MCF 10A (cell line): Measurements from ENCODE around the gene IFITM5. TPM values are rescaled to one million over a fixed set of nuclear protein-coding genes. Genes with fewer than 3 reads are reported as not detected.

Source experiments
- Bru-seq: library from RNA; stranded (reverse); fragments of 400-500 nt; gene quantifications from one replicate; lab custom pipeline; 2021; lab: Mats Ljungman, UMichigan
- BruChase-seq, 2 experiments: library from RNA; stranded (reverse); fragments of 400-500 nt; gene quantifications; one replicate each; lab custom pipeline; 2021; lab: Mats Ljungman, UMichigan
- BruUV-seq: library from RNA; stranded (reverse); fragments of 400-500 nt; replicated peaks from 2 replicates; lab custom pipeline; 2021; lab: Mats Ljungman, UMichigan
- CTCF ChIA-PET: fragments of 300-600 bp; sonication (Branson Sonifier 250); formaldehyde crosslinking; extraction: SDS; loops from one replicate; lab custom pipeline; 2021; ENCODE audit warnings: antibody characterized with exemption, inconsistent platforms; lab: Yijun Ruan, JAX
- POLR2A ChIA-PET: fragments of 300-600, 350-650 bp; sonication (Branson Sonifier 250); formaldehyde crosslinking; extraction: SDS; loops from one replicate; lab custom pipeline; 2020; ENCODE audit warnings: antibody characterized with exemption, inconsistent platforms; lab: Yijun Ruan, JAX
- DNase-seq: peaks from one replicate; pipeline ENCODE4 v3.0.0-alpha.2; 2018; ENCODE audit not compliant: unreplicated experiment
- H3K27ac Mint-ChIP-seq: one replicate; pipeline ENCODE4 v1.8.0; 2022; ENCODE audit warnings: mild to moderate bottlenecking, low read depth, mixed read lengths; ENCODE audit not compliant: unreplicated experiment
- H3K27me3 Mint-ChIP-seq: one replicate; pipeline ENCODE4 v1.8.0; 2022; ENCODE audit warnings: mixed read lengths; ENCODE audit not compliant: insufficient read depth, unreplicated experiment
- H3K36me3 Mint-ChIP-seq: one replicate; pipeline ENCODE4 v1.8.0; 2022; ENCODE audit warnings: mild to moderate bottlenecking, moderate library complexity, mixed read lengths; ENCODE audit not compliant: insufficient read depth, unreplicated experiment
- H3K4me1 Mint-ChIP-seq: one replicate; pipeline ENCODE4 v1.8.0; 2022; ENCODE audit warnings: mixed read lengths; ENCODE audit not compliant: insufficient read depth, unreplicated experiment
- H3K4me3 Mint-ChIP-seq: one replicate; pipeline ENCODE4 v1.8.0; 2022; ENCODE audit warnings: mild to moderate bottlenecking, moderate library complexity, mixed read lengths; ENCODE audit not compliant: unreplicated experiment
- H3K9me3 Mint-ChIP-seq: one replicate; pipeline ENCODE4 v1.8.0; 2022; ENCODE audit warnings: mixed read lengths; ENCODE audit not compliant: unreplicated experiment
- intact Hi-C: fragments of 100-400 bp; cut with micrococcal nuclease; formaldehyde crosslinking; loops from 2 replicates; pipeline ENCODE4 v1.14.1; 2022
- long read RNA-seq: library from polyadenylated mRNA; stranded (forward); transcript quantifications from one replicate; pipeline ENCODE4 v2.0.0, GENCODE V29; 2022
- total RNA-seq: library from RNA; stranded (reverse); gene quantifications from 2 replicates; pipeline ENCODE4 v1.2.3, GENCODE V29; 2022
- TF ChIP-seq, protein P1 (sequence below): fragments of 200-600 bp; IDR thresholded peaks from one replicate; pipeline ENCODE4 v1.8.0; 2022; ENCODE audit warnings: antibody characterized with exemption, mild to moderate bottlenecking; ENCODE audit not compliant: unreplicated experiment

Gene IFITM5
- total RNA-seq (not detected in 2 replicates), Bru-seq, nascent RNA (not detected), BruChase-seq, experiment 1, labeled RNA remaining after a 6-hour chase (not detected), BruChase-seq, experiment 2, labeled RNA remaining after a 2-hour chase (not detected)
- long read RNA-seq: 0 reads

DNA sequence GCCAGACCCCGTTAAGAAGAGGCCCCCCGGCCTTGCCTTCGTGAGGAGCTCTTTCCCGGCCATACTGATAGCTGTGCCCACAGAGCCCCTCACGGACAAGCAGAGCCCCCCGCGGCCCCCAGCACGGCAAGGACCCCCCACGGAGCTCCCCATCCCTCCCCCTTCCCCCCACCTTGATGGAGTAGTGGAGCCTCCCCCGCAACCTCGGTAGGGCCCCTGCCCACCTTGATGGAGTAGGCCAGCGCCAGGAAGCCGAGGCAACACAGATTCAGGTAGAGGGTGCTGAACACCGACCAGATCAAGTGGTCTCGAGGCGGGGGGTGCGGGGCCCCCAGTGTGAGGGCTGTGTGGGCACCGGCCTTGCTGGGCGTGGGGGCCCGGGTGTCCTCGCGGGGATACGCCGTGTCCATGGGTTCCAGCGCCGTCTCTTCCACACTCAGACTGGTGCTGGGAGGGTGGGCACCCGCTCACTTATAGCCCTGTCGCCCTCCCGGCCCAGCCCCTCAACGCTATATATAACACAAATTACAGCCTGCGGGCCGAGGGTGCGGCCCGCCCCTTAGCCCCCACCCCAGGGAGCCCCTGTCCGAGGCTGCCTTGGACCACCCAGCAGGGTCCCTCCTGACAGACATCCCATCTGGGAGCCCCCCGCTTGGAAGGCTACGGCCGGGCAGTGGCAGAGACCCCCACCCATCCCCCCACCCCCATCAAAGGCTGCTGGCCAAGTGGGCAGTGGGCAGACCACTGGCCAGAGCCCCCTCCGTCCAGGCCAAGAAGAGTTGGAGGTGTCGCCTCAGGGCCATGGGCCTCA, at the start of gene IFITM5:
Gene IFITM5 (minus strand): TSS at position 446 of the 811 bp plus-strand sequence. CDS start 36 bp downstream, at position 410.
- no TSS peak for BruUV-seq
- H3K36me3 Mint-ChIP-seq: no peaks in the 10 kb centered on the region
- ChIA-PET POLR2A (interaction anchor here (1.0 kb wide), 1 partner anchor 84 kb away, joined by 3 read pairs; no protein-coding TSS in a partner anchor), CTCF (interaction anchor here (0.6 kb wide), 1 partner anchor 10 kb away, joined by 3 read pairs; no protein-coding TSS in a partner anchor)
- TF ChIP-seq, protein P1, sequence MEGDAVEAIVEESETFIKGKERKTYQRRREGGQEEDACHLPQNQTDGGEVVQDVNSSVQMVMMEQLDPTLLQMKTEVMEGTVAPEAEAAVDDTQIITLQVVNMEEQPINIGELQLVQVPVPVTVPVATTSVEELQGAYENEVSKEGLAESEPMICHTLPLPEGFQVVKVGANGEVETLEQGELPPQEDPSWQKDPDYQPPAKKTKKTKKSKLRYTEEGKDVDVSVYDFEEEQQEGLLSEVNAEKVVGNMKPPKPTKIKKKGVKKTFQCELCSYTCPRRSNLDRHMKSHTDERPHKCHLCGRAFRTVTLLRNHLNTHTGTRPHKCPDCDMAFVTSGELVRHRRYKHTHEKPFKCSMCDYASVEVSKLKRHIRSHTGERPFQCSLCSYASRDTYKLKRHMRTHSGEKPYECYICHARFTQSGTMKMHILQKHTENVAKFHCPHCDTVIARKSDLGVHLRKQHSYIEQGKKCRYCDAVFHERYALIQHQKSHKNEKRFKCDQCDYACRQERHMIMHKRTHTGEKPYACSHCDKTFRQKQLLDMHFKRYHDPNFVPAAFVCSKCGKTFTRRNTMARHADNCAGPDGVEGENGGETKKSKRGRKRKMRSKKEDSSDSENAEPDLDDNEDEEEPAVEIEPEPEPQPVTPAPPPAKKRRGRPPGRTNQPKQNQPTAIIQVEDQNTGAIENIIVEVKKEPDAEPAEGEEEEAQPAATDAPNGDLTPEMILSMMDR: no peak
- no peak for DNase-seq
- H3K4me1 Mint-ChIP-seq: peaks cover 7% of the 10 kb centered on the region
- H3K27ac Mint-ChIP-seq: no peak within 1 kb of the TSS
- no peaks in the 10 kb centered on the region for H3K27me3 Mint-ChIP-seq
- H3K4me3 Mint-ChIP-seq: no peak within 1 kb of the TSS
- intact Hi-C loops: no loop called here
- no peaks in the 10 kb centered on the region for H3K9me3 Mint-ChIP-seq

GRCh38 chr11:346529-346928, 47.2 kb upstream of the IFITM5 start:
- no TSS peak for BruUV-seq
- TF ChIP-seq, protein P1: no peak
- POLR2A ChIA-PET: interaction anchor here (1.5 kb wide), 1 partner anchor 38 kb away, joined by 3 read pairs; no protein-coding TSS in a partner anchor
- Mint-ChIP-seq H3K36me3 (peaks cover 5% of the 10 kb centered on the region), H3K9me3 (no peaks in the 10 kb centered on the region), H3K27ac (no peak overlapping the region), H3K4me1 (peaks cover 21% of the 10 kb centered on the region), H3K27me3 (peaks cover 6% of the 10 kb centered on the region), H3K4me3 (no peak overlapping the region)
- intact Hi-C loops: no loop called here
- CTCF ChIA-PET: no interaction called here
- DNase-seq: no peak

GRCh38 chr11:344836-345578, 45.7 kb upstream of the IFITM5 start:
- no peak overlapping the region for H3K4me3 Mint-ChIP-seq
- no peak for DNase-seq
- H3K36me3 Mint-ChIP-seq: no peaks in the 10 kb centered on the region
- H3K9me3 Mint-ChIP-seq: no peaks in the 10 kb centered on the region
- POLR2A ChIA-PET: interaction anchor here (1.0 to 1.5 kb wide), 2 partner anchors 36 to 108 kb away, joined by 3 read pairs; no protein-coding TSS in a partner anchor
- TF ChIP-seq, protein P1: no peak
- no peak overlapping the region for H3K27ac Mint-ChIP-seq
- H3K27me3 Mint-ChIP-seq: peaks cover 20% of the 10 kb centered on the region
- H3K4me1 Mint-ChIP-seq: peaks cover 7% of the 10 kb centered on the region
- no TSS peak for BruUV-seq
- intact Hi-C loops: no loop called here
- CTCF ChIA-PET: interaction anchor here (0.6 to 1.0 kb wide), 3 partner anchors 10 to 40 kb away, joined by 3 to 4 read pairs (median 3); no protein-coding TSS in a partner anchor
